Cardiac fibroblast (primary cell): ENCODE data around the gene KRTAP26-1.

ENCODE experiments used
- DNase-seq, 2 donors: peaks; one replicate each; pipeline versions ENCODE4 v3.0.0 to v3.0.0-alpha.2; 2010; ENCODE audit warnings: low read depth in 2 of 2
- H3K4me3 ChIP-seq, 2 donors: replicated peaks in 1 of 2; 1 replicate in 1 of 2; 2 replicates in 1 of 2; pipeline ENCODE4 v1.5.1; 2011; ENCODE audit warnings: low read depth in 2 of 2, low read length in 2 of 2, mild to moderate bottlenecking in 2 of 2, moderate library complexity in 1 of 2
- TF ChIP-seq, protein P1 (sequence below): IDR thresholded peaks from one replicate; pipeline ENCODE4 v1.5.1; 2011; ENCODE audit warnings: low read depth, mild to moderate bottlenecking, low read length, inconsistent platforms

KRTAP26-1 gene

DNA sequence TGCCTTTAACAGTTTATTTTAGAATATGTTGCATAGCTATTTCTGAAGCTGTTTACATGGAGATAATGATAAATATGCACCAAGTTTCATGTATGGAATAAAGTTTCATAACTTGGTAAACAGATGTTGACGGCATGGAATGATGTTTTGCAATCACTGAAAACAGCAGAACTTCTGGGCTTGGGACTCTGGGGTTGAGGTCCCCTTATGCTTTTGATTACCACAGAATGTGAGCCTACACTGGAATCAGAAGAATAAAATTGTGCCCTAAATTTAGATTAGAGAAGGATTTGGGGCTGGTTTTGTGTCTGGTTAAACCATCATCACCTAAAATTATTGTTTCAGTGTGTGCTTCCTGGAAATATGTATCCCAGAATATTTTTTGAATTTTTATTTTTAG lies 48.5 kb downstream of the KRTAP26-1 start:
- TF ChIP-seq, protein P1, sequence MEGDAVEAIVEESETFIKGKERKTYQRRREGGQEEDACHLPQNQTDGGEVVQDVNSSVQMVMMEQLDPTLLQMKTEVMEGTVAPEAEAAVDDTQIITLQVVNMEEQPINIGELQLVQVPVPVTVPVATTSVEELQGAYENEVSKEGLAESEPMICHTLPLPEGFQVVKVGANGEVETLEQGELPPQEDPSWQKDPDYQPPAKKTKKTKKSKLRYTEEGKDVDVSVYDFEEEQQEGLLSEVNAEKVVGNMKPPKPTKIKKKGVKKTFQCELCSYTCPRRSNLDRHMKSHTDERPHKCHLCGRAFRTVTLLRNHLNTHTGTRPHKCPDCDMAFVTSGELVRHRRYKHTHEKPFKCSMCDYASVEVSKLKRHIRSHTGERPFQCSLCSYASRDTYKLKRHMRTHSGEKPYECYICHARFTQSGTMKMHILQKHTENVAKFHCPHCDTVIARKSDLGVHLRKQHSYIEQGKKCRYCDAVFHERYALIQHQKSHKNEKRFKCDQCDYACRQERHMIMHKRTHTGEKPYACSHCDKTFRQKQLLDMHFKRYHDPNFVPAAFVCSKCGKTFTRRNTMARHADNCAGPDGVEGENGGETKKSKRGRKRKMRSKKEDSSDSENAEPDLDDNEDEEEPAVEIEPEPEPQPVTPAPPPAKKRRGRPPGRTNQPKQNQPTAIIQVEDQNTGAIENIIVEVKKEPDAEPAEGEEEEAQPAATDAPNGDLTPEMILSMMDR, result no peak
- DNase-seq, result no peak
- H3K4me3 ChIP-seq, result no peak overlapping the region

DNA sequence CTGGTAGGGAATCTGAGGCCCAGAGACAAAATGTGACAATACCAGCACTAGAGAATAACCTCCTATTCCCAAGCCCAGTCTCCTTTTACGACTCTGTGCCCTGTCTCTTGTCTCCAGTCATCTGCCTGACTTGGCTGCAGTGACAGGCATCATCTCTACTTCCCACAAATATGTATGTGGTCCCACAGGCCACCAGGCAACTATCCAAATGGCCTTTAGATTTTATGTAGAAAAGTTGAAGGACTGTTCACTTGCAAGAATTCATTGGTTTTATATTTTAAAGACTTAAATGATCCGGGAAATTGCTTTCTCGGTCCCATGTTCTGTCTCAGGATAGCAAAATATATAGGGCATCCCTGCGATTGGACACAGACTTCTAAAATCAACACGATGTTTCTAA lies 49.0 kb downstream of the KRTAP26-1 start:
- TF ChIP-seq, protein P1, result no peak
- no peak for DNase-seq
- H3K4me3 ChIP-seq, result no peak overlapping the region

DNA sequence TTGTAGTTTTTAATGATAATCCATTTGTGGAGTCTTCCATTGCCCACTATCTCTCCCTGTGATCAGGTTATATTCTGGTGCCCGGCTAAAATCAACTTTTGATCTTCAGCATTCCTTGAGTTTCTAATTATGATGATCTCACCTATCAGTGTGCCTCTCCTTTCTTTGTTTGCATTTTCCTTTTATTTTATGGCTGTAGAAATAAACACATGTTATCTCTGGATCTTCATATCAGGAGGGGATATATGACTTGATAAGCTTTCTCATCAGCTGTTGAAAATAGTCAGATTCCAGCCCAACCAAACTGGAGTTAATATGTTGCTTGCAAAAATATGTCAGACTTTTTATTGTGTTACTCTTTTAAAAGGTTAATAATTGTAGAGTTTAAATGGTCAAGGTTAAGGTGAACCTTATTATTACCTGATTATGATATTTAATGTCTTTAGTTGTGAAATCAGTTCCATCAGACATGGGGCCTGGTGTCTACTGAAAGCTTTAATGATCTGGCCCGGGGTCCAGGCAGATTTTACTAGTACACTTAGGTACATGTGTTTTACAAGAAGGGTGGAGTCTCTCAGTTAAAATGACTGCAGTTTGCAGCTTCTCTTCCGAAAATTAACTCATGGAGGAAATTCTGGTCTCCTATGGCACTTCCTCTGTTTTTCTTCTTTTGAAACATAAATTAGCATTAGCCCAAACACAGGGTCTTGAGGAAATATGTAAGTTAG lies 50.1 kb downstream of the KRTAP26-1 start:
- H3K4me3 ChIP-seq, result no peak overlapping the region
- TF ChIP-seq, protein P1, result no peak

More for the DNA sequence above, 50.1 kb downstream of the KRTAP26-1 start:
- DNase-seq, result no peak
